ENCODE results near the gene STC2. TPM values are rescaled to one million over a fixed set of nuclear protein-coding genes. Genes with fewer than 3 reads are reported as not detected.

The STC2 gene
- total RNA-seq, 1 donor from 2014 or later: 27.7 TPM

- Mint-ChIP-seq H3K27ac (no peak overlapping the region), H3K4me1 (ENCODE audit: low read depth) (no peaks in the 10 kb centered on the region), H3K36me3 (ENCODE audit: low read depth) (no peaks in the 10 kb centered on the region), H3K4me3 (no peak overlapping the region), H3K27me3 (ENCODE audit: insufficient read depth) (peaks cover 35% of the 10 kb centered on the region), H3K9me3 (no peaks in the 10 kb centered on the region)
- no peak for DNase-seq (ENCODE audit: low spot score)
- intact Hi-C loops (cut with micrococcal nuclease): no loop called here
Observed at GRCh38 chr5:173306695-173307094, 21.5 kb downstream of the STC2 start.

GRCh38 chr5:173304591-173304988 lies 23.6 kb downstream of the STC2 start:
- H3K27me3 Mint-ChIP-seq (ENCODE audit: insufficient read depth): peaks cover 37% of the 10 kb centered on the region
- intact Hi-C loops (cut with micrococcal nuclease): no loop called here
- DNase-seq (ENCODE audit: low spot score): no peak
- no peaks in the 10 kb centered on the region for H3K9me3 Mint-ChIP-seq
- no peaks in the 10 kb centered on the region for H3K4me1 Mint-ChIP-seq (ENCODE audit: low read depth)
- H3K27ac Mint-ChIP-seq: no peak overlapping the region
- H3K4me3 Mint-ChIP-seq: no peak overlapping the region
- no peaks in the 10 kb centered on the region for H3K36me3 Mint-ChIP-seq (ENCODE audit: low read depth)

GRCh38 chr5:173303878-173304590 lies 24.2 kb downstream of the STC2 start:
- H3K27ac Mint-ChIP-seq: no peak overlapping the region
- intact Hi-C loops (cut with micrococcal nuclease): no loop called here
- H3K4me3 Mint-ChIP-seq: no peak overlapping the region
- H3K9me3 Mint-ChIP-seq: no peaks in the 10 kb centered on the region
- H3K4me1 Mint-ChIP-seq (ENCODE audit: low read depth): no peaks in the 10 kb centered on the region
- peaks cover 37% of the 10 kb centered on the region for H3K27me3 Mint-ChIP-seq (ENCODE audit: insufficient read depth)
- DNase-seq (ENCODE audit: low spot score): no peak
- no peaks in the 10 kb centered on the region for H3K36me3 Mint-ChIP-seq (ENCODE audit: low read depth)

- no peak overlapping the region for H3K4me3 Mint-ChIP-seq
- H3K9me3 Mint-ChIP-seq: no peaks in the 10 kb centered on the region
- peaks cover 37% of the 10 kb centered on the region for H3K27me3 Mint-ChIP-seq (ENCODE audit: insufficient read depth)
- no peak overlapping the region for H3K27ac Mint-ChIP-seq
- intact Hi-C loops (cut with micrococcal nuclease): no loop called here
- no peaks in the 10 kb centered on the region for H3K36me3 Mint-ChIP-seq (ENCODE audit: low read depth)
- H3K4me1 Mint-ChIP-seq (ENCODE audit: low read depth): no peaks in the 10 kb centered on the region
- DNase-seq (ENCODE audit: low spot score): no peak
Observed at GRCh38 chr5:173302546-173303155, 25.6 kb downstream of the STC2 start.

- peaks cover 34% of the 10 kb centered on the region for H3K27me3 Mint-ChIP-seq (ENCODE audit: insufficient read depth)
- no peaks in the 10 kb centered on the region for H3K9me3 Mint-ChIP-seq
- no peak overlapping the region for H3K4me3 Mint-ChIP-seq
- no peak overlapping the region for H3K27ac Mint-ChIP-seq
- no peaks in the 10 kb centered on the region for H3K4me1 Mint-ChIP-seq (ENCODE audit: low read depth)
- intact Hi-C loops (cut with micrococcal nuclease): no loop called here
- no peaks in the 10 kb centered on the region for H3K36me3 Mint-ChIP-seq (ENCODE audit: low read depth)
- DNase-seq (ENCODE audit: low spot score): no peak
Observed at GRCh38 chr5:173301695-173302545, 26.3 kb downstream of the STC2 start.

GRCh38 chr5:173300389-173301047 lies 27.7 kb downstream of the STC2 start:
- Mint-ChIP-seq H3K4me3 (no peak overlapping the region), H3K4me1 (ENCODE audit: low read depth) (no peaks in the 10 kb centered on the region), H3K9me3 (no peaks in the 10 kb centered on the region), H3K27me3 (ENCODE audit: insufficient read depth) (peaks cover 34% of the 10 kb centered on the region), H3K27ac (no peak overlapping the region), H3K36me3 (ENCODE audit: low read depth) (no peaks in the 10 kb centered on the region)
- no peak for DNase-seq (ENCODE audit: low spot score)
- intact Hi-C loops (cut with micrococcal nuclease): no loop called here

GRCh38 chr5:173299820-173300219 lies 28.4 kb downstream of the STC2 start:
- H3K27ac Mint-ChIP-seq: no peak overlapping the region
- H3K4me1 Mint-ChIP-seq (ENCODE audit: low read depth): peaks cover 1% of the 10 kb centered on the region
- H3K4me3 Mint-ChIP-seq: no peak overlapping the region
- H3K27me3 Mint-ChIP-seq (ENCODE audit: insufficient read depth): peaks cover 31% of the 10 kb centered on the region
- H3K36me3 Mint-ChIP-seq (ENCODE audit: low read depth): no peaks in the 10 kb centered on the region
- intact Hi-C loops (cut with micrococcal nuclease): no loop called here
- DNase-seq (ENCODE audit: low spot score): no peak
- no peaks in the 10 kb centered on the region for H3K9me3 Mint-ChIP-seq

- peaks cover 29% of the 10 kb centered on the region for H3K27me3 Mint-ChIP-seq (ENCODE audit: insufficient read depth)
- H3K27ac Mint-ChIP-seq: no peak overlapping the region
- peaks cover 1% of the 10 kb centered on the region for H3K36me3 Mint-ChIP-seq (ENCODE audit: low read depth)
- H3K4me3 Mint-ChIP-seq: no peak overlapping the region
- no peaks in the 10 kb centered on the region for H3K9me3 Mint-ChIP-seq
- intact Hi-C loops (cut with micrococcal nuclease): no loop called here
- DNase-seq (ENCODE audit: low spot score): no peak
- peaks cover 15% of the 10 kb centered on the region for H3K4me1 Mint-ChIP-seq (ENCODE audit: low read depth)
Observed at GRCh38 chr5:173298213-173298926, 29.8 kb downstream of the STC2 start.

- no peak overlapping the region for H3K27ac Mint-ChIP-seq
- no peak for DNase-seq (ENCODE audit: low spot score)
- H3K4me1 Mint-ChIP-seq (ENCODE audit: low read depth): peaks cover 15% of the 10 kb centered on the region
- intact Hi-C loops (cut with micrococcal nuclease): no loop called here
- H3K36me3 Mint-ChIP-seq (ENCODE audit: low read depth): peaks cover 1% of the 10 kb centered on the region
- no peak overlapping the region for H3K4me3 Mint-ChIP-seq
- H3K27me3 Mint-ChIP-seq (ENCODE audit: insufficient read depth): peaks cover 26% of the 10 kb centered on the region
- no peaks in the 10 kb centered on the region for H3K9me3 Mint-ChIP-seq
Observed at GRCh38 chr5:173297813-173298212, 30.4 kb downstream of the STC2 start.

GRCh38 chr5:173296737-173297676 lies 31.2 kb downstream of the STC2 start:
- intact Hi-C loops (cut with micrococcal nuclease): no loop called here
- H3K27me3 Mint-ChIP-seq (ENCODE audit: insufficient read depth): peaks cover 22% of the 10 kb centered on the region
- peaks cover 15% of the 10 kb centered on the region for H3K4me1 Mint-ChIP-seq (ENCODE audit: low read depth)
- no peak for DNase-seq (ENCODE audit: low spot score)
- no peak overlapping the region for H3K27ac Mint-ChIP-seq
- no peak overlapping the region for H3K4me3 Mint-ChIP-seq
- H3K9me3 Mint-ChIP-seq: no peaks in the 10 kb centered on the region
- H3K36me3 Mint-ChIP-seq (ENCODE audit: low read depth): peaks cover 1% of the 10 kb centered on the region

- Mint-ChIP-seq H3K4me3 (no peak overlapping the region), H3K27ac (no peak overlapping the region), H3K36me3 (ENCODE audit: low read depth) (peaks cover 1% of the 10 kb centered on the region), H3K9me3 (no peaks in the 10 kb centered on the region), H3K27me3 (ENCODE audit: insufficient read depth) (peaks cover 23% of the 10 kb centered on the region), H3K4me1 (ENCODE audit: low read depth) (peaks cover 15% of the 10 kb centered on the region)
- DNase-seq (ENCODE audit: low spot score): no peak
- intact Hi-C loops (cut with micrococcal nuclease): no loop called here
Observed at GRCh38 chr5:173295796-173296195, 32.4 kb downstream of the STC2 start.

Measured in activated T-helper 1 cell treated with anti-CD3 and anti-CD28 coated beads, Interleukin-12 subunit alpha, Interleukin-12 subunit beta, Interleukin-2, Interleukin-4 antibody, amounts not matched to agents 30 ng/mL and 10 ng/mL and 1 ng/mL, durations not matched to agents 14 hours and 24 hours and 36 hours (primary cell).